GM23248 (cell line): ENCODE data around the gene FREM2. TPM values are rescaled to one million over a fixed set of nuclear protein-coding genes. Genes with fewer than 3 reads are reported as not detected.

Source experiments
- DNase-seq: peaks from one replicate; pipeline ENCODE4 v3.0.0-alpha.2; 2015
- H2AFZ ChIP-seq: fragments of 200-600 bp; sonication (generic); 2 replicates; pipeline ENCODE4 v1.6.1; 2016; ENCODE audit warnings: antibody characterized with exemption
- H3F3A ChIP-seq: fragments of 200-600 bp; sonication (generic); 2 replicates; pipeline ENCODE4 v1.6.1; 2016; ENCODE audit warnings: mild to moderate bottlenecking, antibody characterized with exemption, mixed run types; ENCODE audit not compliant: insufficient read depth
- H3K27ac ChIP-seq: fragments of 200-600 bp; sonication (generic); 2 replicates; pipeline ENCODE4 v1.5.1; 2016; ENCODE audit warnings: mild to moderate bottlenecking
- H3K27me3 ChIP-seq: fragments of 200-600 bp; sonication (generic); replicated peaks from 2 replicates; pipeline ENCODE4 v1.6.1; 2016; ENCODE audit warnings: mild to moderate bottlenecking; ENCODE audit not compliant: insufficient read depth
- H3K36me3 ChIP-seq: fragments of 200-600 bp; sonication (generic); 2 replicates; pipeline ENCODE4 v1.6.1; 2016; ENCODE audit warnings: low read depth, mild to moderate bottlenecking
- H3K4me1 ChIP-seq: fragments of 200-600 bp; sonication (generic); 2 replicates; pipeline ENCODE4 v1.6.1; 2016; ENCODE audit warnings: mild to moderate bottlenecking; ENCODE audit not compliant: insufficient read depth
- H3K4me2 ChIP-seq: fragments of 200-600 bp; sonication (generic); one replicate; pipeline ENCODE4 v1.6.1; 2016; ENCODE audit warnings: mild to moderate bottlenecking; ENCODE audit not compliant: unreplicated experiment
- H3K4me3 ChIP-seq: fragments of 200-600 bp; sonication (generic); 2 replicates; pipeline ENCODE4 v1.5.1; 2016; ENCODE audit warnings: mild to moderate bottlenecking
- H3K79me2 ChIP-seq: fragments of 200-600 bp; sonication (generic); 2 replicates; pipeline ENCODE4 v1.6.1; 2016; ENCODE audit warnings: mild to moderate bottlenecking; ENCODE audit not compliant: insufficient read depth
- H3K9ac ChIP-seq: fragments of 200-600 bp; sonication (generic); 2 replicates; pipeline ENCODE4 v1.6.1; 2016; ENCODE audit warnings: mild to moderate bottlenecking
- H3K9me2 ChIP-seq: fragments of 200-600 bp; sonication (generic); 2 replicates; pipeline ENCODE4 v1.6.1; 2016; ENCODE audit warnings: mixed run types, mild to moderate bottlenecking, moderate library complexity; ENCODE audit not compliant: insufficient read depth
- H3K9me3 ChIP-seq: fragments of 200-600 bp; sonication (generic); one replicate; pipeline ENCODE4 v1.6.1; 2017; ENCODE audit warnings: low read depth
- H4K20me1 ChIP-seq: fragments of 200-600 bp; sonication (generic); 2 replicates; pipeline ENCODE4 v1.6.0; 2016; ENCODE audit not compliant: insufficient read depth
- EZH2 ChIP-seq: fragments of 200-600 bp; sonication (generic); IDR thresholded peaks from 2 replicates; pipeline ENCODE4 v1.6.1; 2018; ENCODE audit warnings: antibody characterized with exemption, mild to moderate bottlenecking; ENCODE audit not compliant: insufficient read depth, poor library complexity, severe bottlenecking
- EZH2phosphoT487 ChIP-seq: fragments of 200-600 bp; sonication (generic); IDR thresholded peaks from 2 replicates; pipeline ENCODE4 v1.6.1; 2018; ENCODE audit warnings: antibody characterized with exemption, moderate library complexity, mild to moderate bottlenecking, low read depth; ENCODE audit not compliant: insufficient read depth
- WGBS, 2 experiments: methylation state at CpG; one replicate each; pipeline ENCODE4 v1.1.6; 2015 to 2017; ENCODE audit warnings: low lambda C conversion rate in 2 of 2, low coverage in 1 of 2; ENCODE audit errors: missing lambda C conversion rate in 2 of 2; 5-methylcytosine and 5-hydroxymethylcytosine counted together
- in situ Hi-C: fragments of 300-500 bp; cut with MboI; formaldehyde crosslinking; loops from 2 replicates; pipeline ENCODE4 v1.15.0; 2020
- polyA plus RNA-seq: library from polyadenylated mRNA; unstranded; fragments of >200 nt; fragmentation: Nextera tagmentation; extraction: Ambion mirVana; gene quantifications from 2 replicates; pipeline ENCODE4 v1.2.1, GENCODE V29; 2016
- total RNA-seq: library from RNA; depleted of rRNA; stranded (reverse); fragments of >200 nt; shearing (Covaris generic); gene quantifications from 2 replicates; pipeline ENCODE4 v1.2.3, GENCODE V29; 2014

FREM2 gene
- total and polyA plus RNA-seq, 2 experiments from 2014 or later, result not detected

DNA sequence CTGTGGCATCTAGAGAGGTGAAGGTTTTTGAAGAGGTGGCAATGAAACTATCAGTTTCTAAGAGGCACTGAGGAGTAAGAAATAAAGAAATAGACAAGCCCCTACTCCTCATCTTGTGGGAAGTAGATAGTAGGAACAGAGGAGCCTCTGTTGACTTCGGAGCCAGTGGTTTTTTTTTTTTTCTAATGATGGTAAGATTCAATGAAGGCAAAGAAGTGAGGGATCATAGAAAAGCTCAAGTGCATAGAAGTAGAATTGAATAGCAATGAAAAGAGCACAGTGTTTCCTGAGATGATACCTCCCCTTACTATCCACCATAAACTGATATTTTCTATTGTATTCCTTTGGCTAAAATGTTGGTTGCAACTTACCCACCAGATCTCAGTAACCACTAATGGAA lies 46.3 kb downstream of the FREM2 start:
- H3K9ac ChIP-seq, result no peak overlapping the region
- H3F3A ChIP-seq, result no peaks in the 10 kb centered on the region
- no peaks in the 10 kb centered on the region for H3K9me2 ChIP-seq
- no peaks in the 10 kb centered on the region for H3K9me3 ChIP-seq
- no peak overlapping the region for H2AFZ ChIP-seq
- no peaks in the 10 kb centered on the region for H3K4me1 ChIP-seq
- no peak for TF ChIP-seq EZH2
- no peak for TF ChIP-seq EZH2phosphoT487
- no peaks in the 10 kb centered on the region for H3K36me3 ChIP-seq
- no peaks in the 10 kb centered on the region for H4K20me1 ChIP-seq
- 33 to 42% methylated on average over 1 of the region's 1 CpG for WGBS, 2 experiments
- DNase-seq, result no peak
- H3K27me3 ChIP-seq, result peaks cover 15% of the 10 kb centered on the region
- no peak overlapping the region for H3K27ac ChIP-seq
- no peak overlapping the region for H3K4me3 ChIP-seq
- no peak overlapping the region for H3K4me2 ChIP-seq
- in situ Hi-C loops, result no loop called here
- H3K79me2 ChIP-seq, result no peaks in the 10 kb centered on the region

DNA sequence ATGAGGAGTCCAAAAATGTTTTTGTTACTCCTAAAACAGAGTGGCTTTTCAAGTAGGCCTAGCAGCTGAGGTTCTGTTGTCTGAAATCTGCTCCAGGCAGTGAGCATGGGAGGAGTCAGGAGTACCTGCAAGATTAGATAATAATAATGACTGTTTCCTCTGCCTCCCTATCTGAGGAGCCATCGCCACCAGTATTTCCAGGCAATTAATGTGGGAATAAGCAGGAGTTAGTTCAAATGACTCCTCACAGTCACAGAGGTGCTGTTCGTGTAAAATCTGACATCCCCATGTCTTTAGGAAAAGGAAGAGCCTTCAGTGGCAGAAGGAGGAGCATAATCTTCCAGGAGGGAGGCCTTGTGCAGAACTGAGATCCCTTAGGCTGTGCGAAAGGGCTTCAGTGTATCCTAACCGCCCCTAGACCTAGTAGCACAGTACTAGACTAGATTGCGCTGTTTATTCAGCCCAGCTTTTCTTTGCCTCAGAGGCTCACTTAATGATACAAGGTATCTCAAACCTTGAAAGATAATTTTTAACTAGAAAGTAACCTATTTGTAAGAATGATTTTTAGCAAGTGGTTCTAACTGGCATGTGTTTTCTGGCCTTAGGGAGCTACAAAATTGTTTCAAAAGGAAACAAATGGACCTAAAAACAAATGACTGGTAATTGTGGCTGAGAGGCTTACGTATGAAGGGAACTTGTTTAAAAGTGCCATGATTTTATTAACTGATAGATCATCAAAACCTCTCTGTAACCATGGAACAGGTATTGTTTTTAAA lies 49.0 kb downstream of the FREM2 start:
- Histone ChIP-seq H3K9me2 (no peaks in the 10 kb centered on the region), H3K9me3 (no peaks in the 10 kb centered on the region), H3K36me3 (no peaks in the 10 kb centered on the region), H3K27me3 (peaks cover 15% of the 10 kb centered on the region), H3K27ac (no peak overlapping the region), H3K4me3 (no peak overlapping the region), H3F3A (no peaks in the 10 kb centered on the region), H4K20me1 (no peaks in the 10 kb centered on the region), H3K4me1 (no peaks in the 10 kb centered on the region), H3K79me2 (no peaks in the 10 kb centered on the region), H3K4me2 (no peak overlapping the region), H2AFZ (no peak overlapping the region), H3K9ac (no peak overlapping the region)
- WGBS, 2 experiments, result 65 to 77% methylated on average over 6 of the region's 6 CpGs
- TF ChIP-seq EZH2, result no peak
- TF ChIP-seq EZH2phosphoT487, result no peak
- no peak for DNase-seq
- in situ Hi-C loops, result no loop called here

GRCh38 chr13:38743466-38743865 lies 56.6 kb downstream of the FREM2 start:
- WGBS, 2 experiments, result 17 to 24% methylated on average over 4 of the region's 4 CpGs
- Histone ChIP-seq H3K9me3 (no peaks in the 10 kb centered on the region), H3K36me3 (no peaks in the 10 kb centered on the region), H3K4me2 (no peak overlapping the region), H3K79me2 (no peaks in the 10 kb centered on the region), H2AFZ (no peak overlapping the region), H3K9ac (no peak overlapping the region), H3F3A (no peaks in the 10 kb centered on the region), H3K9me2 (no peaks in the 10 kb centered on the region), H3K4me1 (no peaks in the 10 kb centered on the region), H3K27me3 (peaks cover 3% of the 10 kb centered on the region; the same call in 1 of the 2 replicates), H3K27ac (no peak overlapping the region), H4K20me1 (no peaks in the 10 kb centered on the region), H3K4me3 (no peak overlapping the region)
- no peak for DNase-seq
- in situ Hi-C loops, result no loop called here
- TF ChIP-seq EZH2 (no peak), EZH2phosphoT487 (no peak)

GRCh38 chr13:38752686-38753085 lies 65.8 kb downstream of the FREM2 start:
- Histone ChIP-seq H3K4me1 (no peaks in the 10 kb centered on the region), H3F3A (no peaks in the 10 kb centered on the region), H3K36me3 (no peaks in the 10 kb centered on the region), H3K27me3 (peaks cover 25% of the 10 kb centered on the region; the same call in 1 of the 2 replicates), H4K20me1 (no peaks in the 10 kb centered on the region), H3K27ac (no peak overlapping the region), H3K9ac (no peak overlapping the region), H3K9me3 (no peaks in the 10 kb centered on the region), H3K9me2 (no peaks in the 10 kb centered on the region), H2AFZ (no peak overlapping the region), H3K4me3 (no peak overlapping the region), H3K4me2 (no peak overlapping the region), H3K79me2 (no peaks in the 10 kb centered on the region)
- no peak for DNase-seq
- no peak for TF ChIP-seq EZH2
- TF ChIP-seq EZH2phosphoT487, result no peak
- in situ Hi-C loops, result loop anchor here (25.0 kb wide), 1 partner anchor 1115 kb away; no protein-coding TSS in a partner anchor
- 21% methylated on average over 5 of the region's 5 CpGs for WGBS, 2 experiments
